ENCODE data around the gene ZNF662.

The ZNF662 gene

GRCh38 chr3:42906848-42907183 is 874 bp downstream of the ZNF662 start:
- TF ChIP-seq CTCF (IDR thresholded peaks at IDR 0.05; ENCODE audit: control insufficient read depth, extremely low read depth, insufficient read depth) = no peak
- no peak overlapping the region for H3K4me3 ChIP-seq (ENCODE audit: low read depth, low read length)
- DNase-seq (ENCODE audit: low read depth) = no peak

GRCh38 chr3:42908675-42909074 is 2.7 kb downstream of the ZNF662 start:
- no peak for TF ChIP-seq CTCF (IDR thresholded peaks at IDR 0.05; ENCODE audit: control insufficient read depth, extremely low read depth, insufficient read depth)
- H3K4me3 ChIP-seq (ENCODE audit: low read depth, low read length) = no peak overlapping the region
- no peak for DNase-seq (ENCODE audit: low read depth)

- DNase-seq (ENCODE audit: low read depth) = no peak
- no peak overlapping the region for H3K4me3 ChIP-seq (ENCODE audit: low read depth, low read length)
- TF ChIP-seq CTCF (IDR thresholded peaks at IDR 0.05; ENCODE audit: control insufficient read depth, extremely low read depth, insufficient read depth) = no peak
These were observed 5.6 kb downstream of the ZNF662 start for GRCh38 chr3:42911551-42911950.

DNA sequence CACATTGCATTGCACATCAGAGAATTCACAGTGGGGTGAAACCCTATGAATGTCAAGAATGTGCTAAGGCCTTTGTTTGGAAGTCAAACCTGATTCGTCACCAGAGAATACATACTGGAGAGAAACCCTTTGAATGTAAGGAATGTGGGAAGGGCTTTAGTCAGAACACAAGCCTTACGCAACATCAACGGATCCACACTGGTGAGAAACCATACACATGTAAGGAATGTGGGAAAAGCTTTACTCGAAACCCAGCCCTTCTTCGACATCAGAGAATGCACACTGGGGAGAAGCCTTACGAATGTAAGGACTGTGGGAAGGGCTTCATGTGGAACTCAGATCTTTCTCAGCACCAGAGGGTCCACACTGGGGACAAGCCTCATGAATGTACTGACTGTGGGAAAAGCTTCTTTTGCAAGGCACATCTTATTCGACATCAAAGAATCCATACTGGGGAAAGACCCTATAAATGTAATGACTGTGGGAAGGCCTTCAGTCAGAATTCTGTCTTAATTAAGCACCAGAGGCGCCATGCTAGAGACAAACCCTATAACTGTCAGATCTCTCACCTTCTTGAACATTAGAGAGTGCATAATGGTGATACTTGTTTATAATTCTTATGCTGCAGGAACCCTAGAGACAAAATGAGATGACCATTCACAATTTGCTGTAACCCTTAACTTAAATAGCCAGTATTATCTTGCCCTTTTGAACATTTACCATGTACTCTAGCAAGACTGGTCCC is 9.0 kb downstream of the ZNF662 start:
- TF ChIP-seq CTCF (IDR thresholded peaks at IDR 0.05; ENCODE audit: control insufficient read depth, extremely low read depth, insufficient read depth) = no peak
- no peak for DNase-seq (ENCODE audit: low read depth)
- no peak overlapping the region for H3K4me3 ChIP-seq (ENCODE audit: low read depth, low read length)

GRCh38 chr3:42923606-42924005 is 17.7 kb downstream of the ZNF662 start:
- TF ChIP-seq CTCF (IDR thresholded peaks at IDR 0.05; ENCODE audit: control insufficient read depth, extremely low read depth, insufficient read depth) = no peak
- DNase-seq (ENCODE audit: low read depth) = peak; percentile 73
- no peak overlapping the region for H3K4me3 ChIP-seq (ENCODE audit: low read depth, low read length)

DNA sequence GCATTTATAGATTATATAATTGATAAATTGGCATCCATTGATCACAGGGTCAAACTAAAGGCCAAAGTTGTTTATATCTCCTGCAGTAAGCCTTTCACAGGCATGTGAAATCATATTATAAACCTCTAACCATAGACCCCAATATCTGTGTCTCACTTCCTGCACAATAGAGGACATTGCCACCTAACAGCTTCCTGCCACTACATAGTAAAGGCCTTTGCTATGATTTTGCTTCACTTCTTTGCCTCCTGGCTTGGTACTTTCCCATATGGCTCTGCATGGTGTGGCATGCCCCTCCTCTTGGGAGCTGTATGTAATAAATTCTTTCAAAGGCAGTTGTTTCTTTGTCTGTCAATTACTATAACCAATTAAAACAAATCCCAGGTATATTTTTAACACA is 20.4 kb downstream of the ZNF662 start:
- DNase-seq (ENCODE audit: low read depth) = no peak
- H3K4me3 ChIP-seq (ENCODE audit: low read depth, low read length) = no peak overlapping the region
- TF ChIP-seq CTCF (IDR thresholded peaks at IDR 0.05; ENCODE audit: control insufficient read depth, extremely low read depth, insufficient read depth) = no peak

- TF ChIP-seq CTCF (IDR thresholded peaks at IDR 0.05; ENCODE audit: control insufficient read depth, extremely low read depth, insufficient read depth) = no peak
- no peak overlapping the region for H3K4me3 ChIP-seq (ENCODE audit: low read depth, low read length)
- DNase-seq (ENCODE audit: low read depth) = no peak
These were observed 28.2 kb downstream of the ZNF662 start for GRCh38 chr3:42934111-42934510.
